ENCODE measurements around the gene KCNAB2. TPM values are rescaled to one million over a fixed set of nuclear protein-coding genes. Genes with fewer than 3 reads are reported as not detected.

Gene KCNAB2
- total and polyA plus RNA-seq, 2 experiments from 2014 or later, result 3.9 to 4.8 TPM

DNA sequence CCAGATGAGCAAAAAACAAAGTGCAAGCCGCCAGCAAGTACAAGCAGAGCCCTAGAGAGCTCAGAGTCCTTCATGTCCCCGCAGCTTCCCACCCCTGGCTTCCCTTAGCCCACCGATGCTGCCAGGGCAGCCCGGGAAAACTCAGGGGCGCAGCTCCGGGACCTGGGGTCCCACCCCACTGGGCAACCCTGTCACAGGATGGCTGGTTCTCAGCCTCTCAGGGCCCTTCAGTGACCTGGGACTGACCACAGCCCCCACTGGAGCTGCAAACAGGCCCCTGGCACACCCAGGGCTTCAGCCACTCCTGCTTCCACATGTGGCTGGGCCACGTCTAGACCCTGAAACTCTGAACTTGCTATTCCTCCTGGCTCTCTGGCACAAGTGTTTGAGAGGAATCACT, 84.9 kb downstream of the KCNAB2 start:
- DNase-seq, result no peak
- Histone ChIP-seq H3K27me3 (replicated peaks; ENCODE audit: insufficient read depth) (no peaks in the 10 kb centered on the region), H2AFZ (no peak overlapping the region), H3K4me1 (ENCODE audit: insufficient read depth) (no peaks in the 10 kb centered on the region), H4K20me1 (ENCODE audit: insufficient read depth) (no peaks in the 10 kb centered on the region), H3K9me2 (ENCODE audit: insufficient read depth) (no peaks in the 10 kb centered on the region), H3K9me3 (ENCODE audit: low read depth) (no peaks in the 10 kb centered on the region), H3K9ac (no peak overlapping the region), H3K36me3 (ENCODE audit: low read depth) (no peaks in the 10 kb centered on the region), H3K79me2 (ENCODE audit: insufficient read depth) (no peaks in the 10 kb centered on the region), H3K27ac (no peak overlapping the region), H3K4me2 (ENCODE audit: unreplicated experiment) (no peak overlapping the region), H3F3A (ENCODE audit: insufficient read depth) (no peaks in the 10 kb centered on the region), H3K4me3 (no peak overlapping the region)
- TF ChIP-seq EZH2 (IDR thresholded peaks at IDR 0.05; ENCODE audit: insufficient read depth, poor library complexity, severe bottlenecking), result no peak
- no peak for TF ChIP-seq EZH2phosphoT487 (IDR thresholded peaks at IDR 0.05; ENCODE audit: insufficient read depth, low read depth)
- in situ Hi-C loops (cut with MboI), result no loop called here
- 40 to 51% methylated on average over 7 of the region's 7 CpGs for WGBS, 2 experiments (ENCODE audit: low coverage in 1 of 2, low lambda C conversion rate in 2 of 2, missing lambda C conversion rate in 2 of 2)

DNA sequence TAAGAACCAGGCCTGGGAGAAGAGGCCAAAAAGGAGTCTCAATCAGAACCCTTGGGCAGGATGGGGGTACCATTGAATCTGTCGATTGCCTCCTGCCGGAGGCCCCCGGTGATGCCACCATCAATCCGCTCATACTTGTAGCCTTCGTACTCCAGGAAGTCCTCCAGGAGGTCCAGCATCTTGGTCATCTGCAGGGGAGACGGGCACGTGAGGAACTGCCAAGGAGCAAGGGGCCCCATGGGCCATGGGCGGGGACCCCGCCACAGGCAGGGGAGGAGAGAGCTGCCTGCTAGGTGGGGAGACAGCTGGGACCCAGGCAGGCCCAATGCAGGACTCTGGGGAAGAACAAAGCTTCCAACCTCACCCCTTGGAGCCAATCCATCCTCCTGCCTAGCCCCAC, 85.9 kb downstream of the KCNAB2 start:
- in situ Hi-C loops (cut with MboI), result no loop called here
- Histone ChIP-seq H3K79me2 (ENCODE audit: insufficient read depth) (no peaks in the 10 kb centered on the region), H3K9me3 (ENCODE audit: low read depth) (no peaks in the 10 kb centered on the region), H3K27me3 (replicated peaks; ENCODE audit: insufficient read depth) (no peaks in the 10 kb centered on the region), H3K4me1 (ENCODE audit: insufficient read depth) (no peaks in the 10 kb centered on the region), H3K27ac (no peak overlapping the region), H3K4me3 (no peak overlapping the region), H4K20me1 (ENCODE audit: insufficient read depth) (no peaks in the 10 kb centered on the region), H3K9ac (no peak overlapping the region), H3K4me2 (ENCODE audit: unreplicated experiment) (no peak overlapping the region), H2AFZ (no peak overlapping the region), H3K36me3 (ENCODE audit: low read depth) (no peaks in the 10 kb centered on the region), H3F3A (ENCODE audit: insufficient read depth) (no peaks in the 10 kb centered on the region), H3K9me2 (ENCODE audit: insufficient read depth) (no peaks in the 10 kb centered on the region)
- WGBS, 2 experiments (ENCODE audit: low coverage in 1 of 2, low lambda C conversion rate in 2 of 2, missing lambda C conversion rate in 2 of 2), result 75% methylated on average over 9 of the region's 9 CpGs
- DNase-seq, result no peak
- TF ChIP-seq EZH2 (IDR thresholded peaks at IDR 0.05; ENCODE audit: insufficient read depth, poor library complexity, severe bottlenecking), result no peak
- no peak for TF ChIP-seq EZH2phosphoT487 (IDR thresholded peaks at IDR 0.05; ENCODE audit: insufficient read depth, low read depth)

DNA sequence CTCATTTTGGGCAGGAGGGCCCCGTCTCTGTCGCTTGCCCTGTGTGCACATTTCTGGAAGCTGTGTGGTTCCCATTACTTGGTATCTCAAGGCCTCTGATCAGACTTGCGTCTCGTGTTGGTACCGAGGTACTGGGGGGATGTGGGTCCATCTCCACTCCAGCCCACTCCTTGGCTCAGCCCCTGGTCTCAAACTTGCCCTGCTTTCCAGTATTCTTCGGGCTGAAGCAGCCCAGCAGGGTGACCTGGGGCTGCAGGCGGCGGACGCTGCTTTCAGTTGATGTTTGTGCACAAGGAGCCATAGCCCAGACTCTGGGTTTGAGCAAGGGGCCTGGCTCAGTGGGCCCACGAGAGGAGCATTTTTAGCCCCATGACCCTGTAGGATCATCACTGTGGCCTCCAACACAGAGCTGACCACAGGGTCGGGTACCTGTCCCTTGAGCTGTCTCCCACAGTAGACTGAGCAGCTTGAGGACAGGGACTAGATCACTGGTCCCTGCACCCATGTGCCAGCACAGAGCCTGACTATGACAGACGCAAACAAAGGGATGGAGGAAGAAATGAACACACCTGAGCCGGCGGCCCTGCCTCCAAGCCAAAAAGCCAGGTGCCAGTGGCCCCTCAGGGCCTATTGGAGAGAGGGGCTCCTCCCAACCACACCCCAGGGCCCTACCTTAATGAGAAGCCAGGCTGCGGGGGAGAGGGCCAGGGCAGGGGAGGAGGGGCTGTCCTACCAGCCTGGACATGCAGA, 87.6 kb downstream of the KCNAB2 start:
- Histone ChIP-seq H2AFZ (no peak overlapping the region), H3K9me3 (ENCODE audit: low read depth) (no peaks in the 10 kb centered on the region), H3K4me3 (no peak overlapping the region), H3K9ac (no peak overlapping the region), H3K27ac (no peak overlapping the region), H3K9me2 (ENCODE audit: insufficient read depth) (no peaks in the 10 kb centered on the region), H4K20me1 (ENCODE audit: insufficient read depth) (no peaks in the 10 kb centered on the region), H3F3A (ENCODE audit: insufficient read depth) (no peaks in the 10 kb centered on the region), H3K36me3 (ENCODE audit: low read depth) (no peaks in the 10 kb centered on the region), H3K4me1 (ENCODE audit: insufficient read depth) (no peaks in the 10 kb centered on the region), H3K27me3 (replicated peaks; ENCODE audit: insufficient read depth) (0 out of 2 replicates have a peak, but pooled peaks cover 5% of the 10 kb centered on the region), H3K4me2 (ENCODE audit: unreplicated experiment) (no peak overlapping the region), H3K79me2 (ENCODE audit: insufficient read depth) (no peaks in the 10 kb centered on the region)
- TF ChIP-seq EZH2phosphoT487 (IDR thresholded peaks at IDR 0.05; ENCODE audit: insufficient read depth, low read depth), result no peak
- no peak for TF ChIP-seq EZH2 (IDR thresholded peaks at IDR 0.05; ENCODE audit: insufficient read depth, poor library complexity, severe bottlenecking)
- WGBS, 2 experiments (ENCODE audit: low coverage in 1 of 2, low lambda C conversion rate in 2 of 2, missing lambda C conversion rate in 2 of 2), result 55 to 60% methylated on average over 15 of the region's 15 CpGs
- no peak for DNase-seq
- in situ Hi-C loops (cut with MboI), result no loop called here

DNA sequence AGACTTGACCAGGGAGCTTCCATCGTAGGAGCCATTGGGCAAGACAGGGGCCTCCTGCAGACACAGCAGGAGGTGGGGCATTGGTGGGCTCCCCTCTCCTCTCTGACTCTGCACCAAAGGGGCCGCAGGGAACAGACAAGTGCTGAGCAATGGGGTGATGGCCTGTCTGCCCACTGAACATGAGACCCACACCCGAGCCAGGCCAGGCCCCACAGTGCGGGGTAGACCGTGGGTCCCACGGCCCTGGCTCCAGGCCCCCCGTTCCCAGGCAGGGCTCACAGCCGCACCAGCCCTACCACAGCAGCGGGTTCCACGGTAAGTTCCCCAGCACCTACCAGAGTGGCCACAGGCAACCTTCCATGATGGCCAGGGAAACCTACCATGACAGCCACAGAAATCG, 88.5 kb downstream of the KCNAB2 start:
- no peaks in the 10 kb centered on the region for H3K4me1 ChIP-seq (ENCODE audit: insufficient read depth)
- WGBS, 2 experiments (ENCODE audit: low coverage in 1 of 2, low lambda C conversion rate in 2 of 2, missing lambda C conversion rate in 2 of 2), result 69 to 82% methylated on average over 9 to 11 of the region's 11 CpGs
- no peak overlapping the region for H3K4me3 ChIP-seq
- no peak overlapping the region for H2AFZ ChIP-seq
- H3K36me3 ChIP-seq (ENCODE audit: low read depth), result no peaks in the 10 kb centered on the region
- 0 out of 2 replicates have a peak, but pooled peaks cover 5% of the 10 kb centered on the region for H3K27me3 ChIP-seq (replicated peaks; ENCODE audit: insufficient read depth)
- H3K27ac ChIP-seq, result no peak overlapping the region
- no peak overlapping the region for H3K9ac ChIP-seq
- TF ChIP-seq EZH2 (IDR thresholded peaks at IDR 0.05; ENCODE audit: insufficient read depth, poor library complexity, severe bottlenecking) (no peak), EZH2phosphoT487 (IDR thresholded peaks at IDR 0.05; ENCODE audit: insufficient read depth, low read depth) (no peak)
- H4K20me1 ChIP-seq (ENCODE audit: insufficient read depth), result no peaks in the 10 kb centered on the region
- H3K9me2 ChIP-seq (ENCODE audit: insufficient read depth), result no peaks in the 10 kb centered on the region
- no peak overlapping the region for H3K4me2 ChIP-seq (ENCODE audit: unreplicated experiment)
- in situ Hi-C loops (cut with MboI), result no loop called here
- H3K79me2 ChIP-seq (ENCODE audit: insufficient read depth), result no peaks in the 10 kb centered on the region
- no peaks in the 10 kb centered on the region for H3F3A ChIP-seq (ENCODE audit: insufficient read depth)
- DNase-seq, result no peak
- H3K9me3 ChIP-seq (ENCODE audit: low read depth), result no peaks in the 10 kb centered on the region

Data from GM23248 (cell line).